H9 (cell line): ENCODE results near the gene SELL. TPM values are rescaled to one million over a fixed set of nuclear protein-coding genes. Genes with fewer than 3 reads are reported as not detected.

Source experiments
- DNase-seq: peaks from one replicate; pipeline ENCODE4 v3.0.0-alpha.2; 2017
- H2AFZ ChIP-seq: one replicate; pipeline ENCODE4 v1.6.1; 2013; ENCODE audit warnings: mild to moderate bottlenecking, low read length, control low read depth, moderate library complexity
- H2AK5ac ChIP-seq: 2 replicates; pipeline ENCODE4 v1.6.1; 2013; ENCODE audit warnings: low read length, control low read depth, mixed read lengths; ENCODE audit not compliant: insufficient read length
- H2BK120ac ChIP-seq: one replicate; pipeline ENCODE4 v1.6.1; 2013; ENCODE audit warnings: low read depth, mild to moderate bottlenecking, low read length, control low read depth, inconsistent platforms; ENCODE audit not compliant: poor library complexity, severe bottlenecking
- H2BK12ac ChIP-seq: 2 replicates; pipeline ENCODE4 v1.6.1; 2013; ENCODE audit warnings: low read length, control low read depth, mixed read lengths, low read depth; ENCODE audit not compliant: insufficient read length
- H2BK15ac ChIP-seq: 2 replicates; pipeline ENCODE4 v1.6.1; 2013; ENCODE audit warnings: low read depth, low read length, control low read depth
- H2BK20ac ChIP-seq: one replicate; pipeline ENCODE4 v1.6.1; 2013; ENCODE audit warnings: low read depth, mild to moderate bottlenecking, low read length, control low read depth, inconsistent platforms; ENCODE audit not compliant: poor library complexity, severe bottlenecking
- H2BK5ac ChIP-seq: 2 replicates; pipeline ENCODE4 v1.6.1; 2013; ENCODE audit warnings: low read length, control low read depth, mixed read lengths; ENCODE audit not compliant: insufficient read length
- H3K14ac ChIP-seq: 2 replicates; pipeline ENCODE4 v1.6.1; 2013; ENCODE audit warnings: low read length, control low read depth; ENCODE audit not compliant: insufficient read depth
- H3K18ac ChIP-seq: 2 replicates; pipeline ENCODE4 v1.6.1; 2013; ENCODE audit warnings: low read depth, mild to moderate bottlenecking, mixed read lengths, low read length, control low read depth; ENCODE audit not compliant: insufficient read length
- H3K23ac ChIP-seq: 2 replicates; pipeline ENCODE4 v1.6.1; 2013; ENCODE audit warnings: low read length, control low read depth, mixed read lengths, low read depth; ENCODE audit not compliant: insufficient read length
- H3K23me2 ChIP-seq: 2 replicates; pipeline ENCODE4 v1.6.1; 2013; ENCODE audit warnings: low read depth, mild to moderate bottlenecking, mixed read lengths, low read length, control low read depth; ENCODE audit not compliant: insufficient read length, poor library complexity, severe bottlenecking
- H3K27ac ChIP-seq: 2 replicates; pipeline ENCODE4 v1.5.1; 2013; ENCODE audit warnings: low read length, control low read depth, mixed read lengths, low read depth; ENCODE audit not compliant: insufficient read length
- H3K27me3 ChIP-seq: 2 replicates; pipeline ENCODE4 v1.6.1; 2013; ENCODE audit warnings: low read length, control low read depth, inconsistent platforms; ENCODE audit not compliant: insufficient read depth
- H3K4ac ChIP-seq: 2 replicates; pipeline ENCODE4 v1.6.1; 2013; ENCODE audit warnings: low read depth, mild to moderate bottlenecking, control low read depth, inconsistent platforms, low read length, moderate library complexity
- H3K4me1 ChIP-seq: 2 replicates; pipeline ENCODE4 v1.6.1; 2013; ENCODE audit warnings: low read length, control low read depth, inconsistent platforms; ENCODE audit not compliant: insufficient read depth
- H3K4me2 ChIP-seq: 2 replicates; pipeline ENCODE4 v1.6.1; 2013; ENCODE audit warnings: low read length, control low read depth, mixed read lengths; ENCODE audit not compliant: insufficient read length, insufficient read depth
- H3K56ac ChIP-seq: 2 replicates; pipeline ENCODE4 v1.6.1; 2013; ENCODE audit warnings: low read depth, mild to moderate bottlenecking, mixed read lengths, low read length, control low read depth; ENCODE audit not compliant: insufficient read length
- H3K79me1 ChIP-seq: 2 replicates; pipeline ENCODE4 v1.6.1; 2013; ENCODE audit warnings: low read depth, mild to moderate bottlenecking, moderate library complexity, low read length, control low read depth, inconsistent platforms; ENCODE audit not compliant: insufficient read depth, poor library complexity, severe bottlenecking
- H3K79me2 ChIP-seq: 2 replicates; pipeline ENCODE4 v1.6.1; 2013; ENCODE audit warnings: low read length, control low read depth, inconsistent platforms; ENCODE audit not compliant: insufficient read depth
- H3K9ac ChIP-seq: 2 replicates; pipeline ENCODE4 v1.6.1; 2013; ENCODE audit warnings: low read length, control low read depth, mixed read lengths; ENCODE audit not compliant: insufficient read length; ENCODE audit errors: extremely low read depth
- H3K9me3 ChIP-seq: one replicate; pipeline ENCODE4 v1.6.1; 2013; ENCODE audit warnings: low read depth, low read length, inconsistent platforms; ENCODE audit not compliant: control insufficient read depth
- H3T11ph ChIP-seq: one replicate; pipeline ENCODE4 v1.6.1; 2013; ENCODE audit warnings: mild to moderate bottlenecking, low read length, control low read depth, inconsistent platforms
- H4K20me1 ChIP-seq: one replicate; pipeline ENCODE4 v1.6.1; 2013; ENCODE audit not compliant: control insufficient read depth, insufficient read length, insufficient read depth
- H4K5ac ChIP-seq: 2 replicates; pipeline ENCODE4 v1.6.1; 2013; ENCODE audit warnings: low read depth, mild to moderate bottlenecking, mixed read lengths, low read length, control low read depth; ENCODE audit not compliant: insufficient read length
- H4K8ac ChIP-seq: replicated peaks from 2 replicates; pipeline ENCODE4 v1.6.1; 2013; ENCODE audit warnings: low read length, control low read depth, mixed read lengths, low read depth; ENCODE audit not compliant: insufficient read length
- H4K91ac ChIP-seq: 2 replicates; pipeline ENCODE4 v1.6.1; 2013; ENCODE audit warnings: low read depth, mild to moderate bottlenecking, moderate library complexity, mixed read lengths, low read length, control low read depth; ENCODE audit not compliant: insufficient read length
- H3K27ac Mint-ChIP-seq, 3 experiments: 2 replicates in 2 of 3; 3 replicates in 1 of 3; pipeline ENCODE4 v1.8.0; 2020 to 2021; ENCODE audit warnings: mixed read lengths in 3 of 3, mild to moderate bottlenecking in 1 of 3, moderate library complexity in 1 of 3
- H3K27me3 Mint-ChIP-seq: 2 replicates; pipeline ENCODE4 v1.8.0; 2021; ENCODE audit warnings: low read depth, mild to moderate bottlenecking, moderate library complexity, mixed read lengths
- H3K36me3 Mint-ChIP-seq, 3 experiments: 2 replicates in 2 of 3; 3 replicates in 1 of 3; pipeline ENCODE4 v1.8.0; 2020 to 2021; ENCODE audit warnings: low read depth in 3 of 3, mixed read lengths in 3 of 3; ENCODE audit not compliant: insufficient read depth in 1 of 3
- H3K4me1 Mint-ChIP-seq, 2 experiments: 2 replicates each; pipeline ENCODE4 v1.8.0; 2020; ENCODE audit warnings: mixed read lengths in 2 of 2
- H3K4me3 Mint-ChIP-seq, 2 experiments: 2 replicates in 1 of 2; 3 replicates in 1 of 2; pipeline ENCODE4 v1.8.0; 2020 to 2021; ENCODE audit warnings: mild to moderate bottlenecking in 2 of 2, mixed read lengths in 2 of 2, moderate library complexity in 1 of 2
- H3K9me3 Mint-ChIP-seq, 2 experiments: 2 replicates in 1 of 2; 3 replicates in 1 of 2; pipeline ENCODE4 v1.8.0; 2020; ENCODE audit warnings: mild to moderate bottlenecking in 2 of 2, mixed read lengths in 2 of 2, moderate library complexity in 1 of 2
- CTCF ChIP-seq: fragments of 200-600 bp; sonication (generic); conservative IDR thresholded peaks from 3 replicates; pipeline ENCODE4 v1.8.0; 2021; ENCODE audit warnings: antibody characterized with exemption, mild to moderate bottlenecking
- WGBS: extraction: QIAGEN DNeasy Blood & Tissue Kit; methylation state at CpG from one replicate; pipeline ENCODE4 v1.1.7; 2013; ENCODE audit warnings: missing lambda C conversion rate, low lambda C conversion rate, mixed read lengths; ENCODE audit not compliant: insufficient read length; ENCODE audit errors: extremely low coverage; 5-methylcytosine and 5-hydroxymethylcytosine counted together
- total RNA-seq: library from RNA; stranded (reverse); gene quantifications from 2 replicates; pipeline ENCODE4 v1.2.1, GENCODE V29; 2021

Gene SELL
- total RNA-seq, 1 experiment from 2014 or later: not detected

- H3K9ac ChIP-seq: no peak overlapping the region
- no peak overlapping the region for H3K23ac ChIP-seq
- no peak overlapping the region for H2AK5ac ChIP-seq
- no peak overlapping the region for H2BK20ac ChIP-seq
- Mint-ChIP-seq H3K27ac (no peak overlapping the region; a peak in 1 of 7 replicates), H3K36me3 (no peaks in the 10 kb centered on the region), H3K9me3 (no peaks in the 10 kb centered on the region), H3K27me3 (peaks cover 17% of the 10 kb centered on the region), H3K4me3 (no peak overlapping the region), H3K4me1 (no peaks in the 10 kb centered on the region)
- H3K27ac ChIP-seq: no peak overlapping the region
- H2AFZ ChIP-seq: no peak overlapping the region
- no peaks in the 10 kb centered on the region for H4K20me1 ChIP-seq
- H2BK12ac ChIP-seq: no peak overlapping the region
- no peak overlapping the region for H3K14ac ChIP-seq
- no peak overlapping the region for H2BK15ac ChIP-seq
- no peaks in the 10 kb centered on the region for H3K9me3 ChIP-seq
- H3K79me2 ChIP-seq: no peaks in the 10 kb centered on the region
- DNase-seq: no peak
- H3K27me3 ChIP-seq: no peaks in the 10 kb centered on the region
- H2BK120ac ChIP-seq: no peak overlapping the region
- no peak overlapping the region for H3K4me2 ChIP-seq
- no peak overlapping the region for H3T11ph ChIP-seq
- no peak overlapping the region for H3K4ac ChIP-seq
- no peak overlapping the region for H3K18ac ChIP-seq
- H4K5ac ChIP-seq: no peak overlapping the region
- H3K23me2 ChIP-seq: no peaks in the 10 kb centered on the region
- no peak overlapping the region for H4K8ac ChIP-seq
- no peaks in the 10 kb centered on the region for H3K79me1 ChIP-seq
- no peak overlapping the region for H4K91ac ChIP-seq
- no peaks in the 10 kb centered on the region for H3K4me1 ChIP-seq
- TF ChIP-seq CTCF: no peak
- H3K56ac ChIP-seq: no peak overlapping the region
- H2BK5ac ChIP-seq: no peak overlapping the region
- WGBS: no CpG with 5 or more reads among the region's 2 CpGs
These were observed 10.0 kb downstream of the SELL start for GRCh38 chr1:169701261-169702005.
